ENCODE results near the gene SSPN.

SSPN gene, protein sequence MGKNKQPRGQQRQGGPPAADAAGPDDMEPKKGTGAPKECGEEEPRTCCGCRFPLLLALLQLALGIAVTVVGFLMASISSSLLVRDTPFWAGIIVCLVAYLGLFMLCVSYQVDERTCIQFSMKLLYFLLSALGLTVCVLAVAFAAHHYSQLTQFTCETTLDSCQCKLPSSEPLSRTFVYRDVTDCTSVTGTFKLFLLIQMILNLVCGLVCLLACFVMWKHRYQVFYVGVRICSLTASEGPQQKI

DNA sequence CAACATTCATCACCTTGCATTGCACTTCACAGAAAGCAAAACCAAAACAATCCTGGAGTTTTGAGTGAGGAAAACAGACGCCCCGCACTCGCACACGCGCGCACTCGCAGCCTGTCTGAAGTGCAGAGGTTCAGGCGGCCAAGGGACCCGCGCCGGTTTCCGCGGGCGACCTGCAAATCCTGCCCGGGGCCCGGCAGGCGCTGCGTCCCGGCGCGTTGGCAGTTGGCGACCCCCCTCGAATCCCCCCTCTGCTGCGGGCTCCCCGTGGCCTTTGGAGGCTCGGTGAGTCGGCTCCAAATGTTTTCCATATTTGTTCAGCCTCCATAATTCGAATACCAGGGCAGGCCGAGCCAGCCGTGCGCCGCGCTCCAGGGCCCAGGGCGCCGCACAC lies at the start of gene SSPN:
SSPN (plus strand) TSS at position 324 of the 391 bp plus-strand sequence. CDS start 100 bp downstream, outside the sequence.
- peak; percentile 50 for DNase-seq

DNA sequence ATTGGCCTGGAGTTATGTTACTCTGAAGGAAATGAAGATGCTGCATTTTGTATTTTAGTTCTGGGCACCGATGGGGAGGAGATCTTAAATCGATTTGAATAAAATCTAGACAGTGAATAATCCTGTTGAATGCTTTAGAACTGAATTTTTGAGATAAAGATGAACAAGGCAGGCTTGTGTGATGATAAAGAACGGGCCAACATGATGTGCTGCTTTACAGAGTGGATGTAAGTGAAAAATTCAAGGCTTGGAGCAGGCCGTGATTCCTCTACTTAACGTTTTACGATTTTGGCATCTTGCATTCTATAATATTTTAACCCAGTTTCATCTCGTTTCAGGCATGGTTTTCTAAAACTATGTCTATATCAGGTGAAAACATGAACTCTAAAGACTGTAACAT lies 47.1 kb upstream of the SSPN start:
- no peak for DNase-seq

GRCh38 chr12:26149968-26150500 lies 45.3 kb upstream of the SSPN start:
- DNase-seq: no peak

GRCh38 chr12:26150736-26151450 lies 44.5 kb upstream of the SSPN start:
- DNase-seq: peak; percentile 29

DNA sequence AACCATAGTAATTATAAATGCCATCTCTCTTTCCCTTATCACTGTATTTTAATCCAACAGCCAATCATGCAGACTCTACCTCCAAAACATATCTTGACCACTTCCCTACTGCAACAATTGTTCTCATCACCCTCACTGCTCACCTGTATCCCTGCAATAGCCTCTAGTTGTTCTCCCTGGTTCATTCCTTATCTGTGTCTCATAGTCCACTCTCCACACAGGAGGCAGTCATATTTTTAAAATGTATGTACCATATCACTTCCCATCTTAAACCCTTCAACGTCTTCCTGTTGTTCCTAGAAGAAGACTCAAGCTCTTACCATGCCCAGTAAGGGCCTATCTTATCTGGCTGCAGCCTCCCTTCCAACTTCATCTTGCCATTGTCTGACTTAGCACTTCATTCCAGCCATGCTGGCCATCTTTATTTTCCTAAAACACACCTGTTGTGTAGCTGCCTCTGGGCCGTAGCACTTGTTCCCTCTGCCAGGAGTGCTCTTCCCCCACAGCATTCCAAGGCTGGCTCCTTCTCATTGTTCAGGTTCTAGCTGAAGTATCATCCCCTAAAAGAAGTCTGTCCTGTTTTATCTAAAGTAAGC lies 42.8 kb upstream of the SSPN start:
- DNase-seq: no peak

DNA sequence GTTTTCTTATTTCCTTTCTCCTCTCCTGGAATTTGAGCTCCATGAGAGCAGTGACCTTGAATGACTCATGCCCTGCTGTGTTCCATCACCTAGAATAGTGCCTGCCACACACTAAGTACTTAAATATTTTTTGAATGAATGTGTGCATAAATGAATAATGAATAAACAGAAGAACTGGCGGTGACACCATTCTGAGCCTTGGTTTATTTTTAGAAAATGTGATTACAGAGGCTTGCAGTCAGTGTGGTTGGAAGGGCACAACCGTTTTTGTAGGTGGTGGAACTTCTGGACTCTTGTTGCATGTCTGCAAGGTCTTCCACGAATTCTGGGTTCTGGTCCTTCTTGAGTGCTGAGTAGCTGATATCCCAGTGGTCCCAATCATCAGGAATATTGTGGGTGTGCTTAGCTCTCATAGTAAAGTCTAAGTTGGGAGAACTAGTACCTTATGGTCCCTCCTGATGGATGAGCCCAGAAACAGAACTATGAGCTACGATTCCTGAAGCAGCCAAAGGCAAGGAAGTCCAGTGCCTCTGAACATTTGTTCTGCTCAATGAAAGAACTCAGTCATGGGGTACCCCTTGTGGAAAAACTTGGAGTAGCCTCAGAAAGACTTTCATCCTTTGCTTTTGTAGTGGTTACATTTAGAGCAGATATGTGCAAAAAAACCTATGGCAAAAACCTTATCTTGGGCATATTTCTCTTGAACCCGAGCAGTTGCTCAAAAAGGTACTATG lies 41.8 kb upstream of the SSPN start:
- DNase-seq: no peak

GRCh38 chr12:26156201-26156871 lies 39.0 kb upstream of the SSPN start:
- DNase-seq: no peak

- DNase-seq: no peak
These were observed 38.4 kb upstream of the SSPN start for GRCh38 chr12:26157001-26157400.

DNA sequence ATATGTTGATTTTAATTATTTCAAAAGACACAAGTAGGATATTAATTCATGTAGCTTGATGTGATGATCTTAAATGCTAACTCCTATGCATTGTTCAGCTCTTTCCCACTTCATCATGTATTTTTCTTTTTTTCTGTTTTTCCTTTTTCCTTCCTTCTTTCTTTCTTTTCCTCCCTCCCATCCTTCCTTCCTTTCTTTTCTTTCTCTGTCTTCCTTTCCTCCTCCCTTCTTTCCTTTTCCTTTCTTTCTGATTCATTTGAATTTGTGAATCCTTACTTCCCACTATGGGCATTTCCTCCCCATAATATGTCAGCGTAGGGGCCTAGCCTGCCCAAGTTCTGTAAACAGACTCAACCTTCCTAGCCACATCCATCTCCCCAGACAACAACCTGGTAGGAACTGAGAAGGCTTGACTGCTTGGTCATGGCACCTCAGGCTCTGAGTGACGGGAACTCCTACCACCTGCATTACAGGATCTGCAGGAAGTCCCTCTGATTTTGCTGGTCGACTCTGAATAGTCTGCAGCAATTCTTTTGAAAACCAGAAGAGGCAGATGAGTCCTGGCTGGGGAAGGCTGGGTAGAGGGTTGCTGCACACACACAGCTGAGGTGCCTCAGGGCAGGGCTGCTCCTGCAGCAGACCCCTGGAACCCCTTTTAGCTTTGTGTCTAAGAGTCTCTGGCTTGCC lies 37.2 kb upstream of the SSPN start:
- DNase-seq: no peak

- no peak for DNase-seq
These were observed 33.2 kb upstream of the SSPN start for GRCh38 chr12:26162174-26162573.

DNA sequence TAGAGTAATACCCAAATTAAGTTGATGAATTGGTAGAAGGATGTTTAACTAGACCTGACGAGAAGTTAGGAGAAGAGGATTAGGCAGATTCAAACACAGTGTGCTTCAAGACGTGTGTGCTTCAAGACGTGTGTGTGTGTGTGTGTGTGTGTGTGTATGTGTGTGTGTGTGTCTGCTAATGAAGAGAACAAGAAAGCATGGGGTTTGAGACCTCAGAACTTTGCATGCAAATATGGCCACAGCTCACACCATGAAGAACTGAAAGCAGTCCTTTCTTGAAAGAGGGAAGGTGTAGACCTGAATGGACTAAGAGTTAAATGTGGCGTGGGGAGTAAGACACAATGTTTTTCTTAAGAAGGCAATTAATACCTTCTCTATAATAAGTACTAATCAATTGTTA lies 32.5 kb upstream of the SSPN start:
- no peak for DNase-seq

GRCh38 chr12:26164118-26164517 lies 31.3 kb upstream of the SSPN start:
- DNase-seq: no peak

DNA sequence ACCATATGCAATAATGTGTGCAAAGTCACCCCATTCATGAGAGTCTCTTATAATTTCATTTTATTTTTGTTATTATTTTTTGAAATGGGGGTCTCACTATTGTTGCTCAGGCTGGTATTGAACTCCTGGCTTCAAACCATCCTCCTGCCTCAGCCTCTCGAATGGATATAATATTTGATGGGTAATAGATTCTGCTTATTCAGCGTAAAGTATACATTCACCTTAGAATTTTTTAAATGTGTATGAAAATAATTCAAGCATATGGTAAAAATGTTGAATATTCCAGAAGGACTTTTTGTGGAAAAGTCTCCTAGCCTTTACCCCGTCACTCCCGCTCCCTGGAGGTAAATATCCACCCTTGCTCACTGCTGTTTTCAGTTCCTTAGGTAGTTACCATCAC lies 23.4 kb upstream of the SSPN start:
- DNase-seq: no peak

DNA sequence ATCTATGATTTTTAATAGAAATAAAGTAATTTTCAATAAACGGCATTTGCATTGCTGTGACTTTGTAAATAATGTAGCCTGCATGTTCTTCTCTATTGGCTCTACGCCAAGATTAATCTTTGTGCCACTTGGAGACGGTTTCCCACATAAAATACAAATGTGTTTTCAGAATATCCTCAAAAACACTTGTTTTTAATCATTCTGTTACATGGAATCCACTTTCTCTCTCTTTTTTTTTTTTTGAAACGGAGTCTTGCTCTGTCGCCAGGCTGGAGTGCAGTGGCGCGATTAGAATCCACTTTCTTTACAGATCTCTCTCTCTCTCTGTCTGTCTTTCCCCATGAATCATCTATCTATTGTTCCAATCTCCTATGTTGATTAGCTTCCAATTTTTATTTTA lies 22.8 kb upstream of the SSPN start:
- no peak for DNase-seq

DNA sequence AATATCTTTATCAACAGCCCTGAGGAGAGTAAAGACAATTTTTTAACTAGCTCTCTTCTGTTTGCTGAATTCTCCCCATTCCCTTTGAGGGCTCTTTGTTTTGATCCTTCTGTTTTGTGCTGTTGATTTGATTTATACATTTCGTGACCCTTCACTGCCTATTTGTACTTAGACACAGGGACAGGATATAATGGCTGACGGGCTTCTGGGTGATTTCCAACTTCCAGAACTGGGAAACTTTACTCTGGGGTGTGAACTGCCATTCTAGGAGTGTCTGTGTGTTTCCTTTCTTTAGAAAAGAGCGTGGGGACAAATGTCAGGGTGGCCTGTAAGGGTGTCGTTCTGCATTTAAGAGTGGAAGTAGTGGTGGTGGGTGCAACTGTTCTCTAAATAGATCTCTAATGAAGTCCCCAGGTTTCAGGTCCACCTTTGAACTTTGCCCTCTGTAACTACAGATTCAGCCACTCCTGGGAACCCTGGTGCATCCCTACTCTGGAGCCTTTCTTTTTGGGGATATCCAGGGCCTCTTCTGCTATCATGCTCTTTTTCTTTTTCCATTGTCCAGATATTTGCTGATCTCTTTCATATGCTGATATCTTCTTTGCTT lies 22.3 kb upstream of the SSPN start:
- no peak for DNase-seq

DNA sequence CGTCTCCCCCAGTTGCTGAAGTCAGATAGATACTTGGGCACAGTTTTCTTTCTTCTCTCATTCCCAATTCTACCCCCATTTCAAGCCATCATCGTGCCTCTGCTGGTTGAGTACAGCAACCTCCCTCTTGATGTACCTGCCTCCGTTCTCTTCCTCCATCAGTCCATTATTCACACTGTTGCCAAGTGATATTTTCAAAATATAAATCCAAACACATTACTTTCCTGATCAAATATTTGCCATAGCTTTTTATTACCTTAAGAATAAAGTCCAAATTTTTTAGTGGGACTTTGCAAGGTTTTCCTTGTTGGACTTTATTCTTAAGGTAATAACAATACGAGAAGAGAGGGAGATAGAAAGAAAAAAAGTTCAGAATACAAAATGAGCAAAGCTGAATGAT lies 18.6 kb upstream of the SSPN start:
- no peak for DNase-seq

DNA sequence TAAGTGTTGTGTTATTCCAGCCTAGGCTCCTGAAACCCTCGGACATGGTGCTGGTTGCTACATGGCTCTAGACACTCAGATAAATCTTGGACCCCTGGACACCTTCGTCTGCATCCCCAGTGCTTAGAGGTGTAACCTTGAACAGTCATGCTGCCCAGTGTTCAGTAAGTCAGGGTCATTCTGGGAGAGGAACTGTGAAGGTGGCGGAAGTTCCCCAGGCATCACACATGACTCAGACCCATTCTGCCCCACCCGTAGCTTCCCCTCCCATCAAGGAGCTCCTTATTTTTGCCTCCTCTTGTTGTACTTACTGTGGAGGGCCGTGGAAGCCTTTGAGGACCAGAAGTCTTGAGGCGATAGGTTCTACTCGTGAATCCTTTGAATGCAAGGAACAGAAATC lies 18.1 kb upstream of the SSPN start:
- DNase-seq: no peak

DNA sequence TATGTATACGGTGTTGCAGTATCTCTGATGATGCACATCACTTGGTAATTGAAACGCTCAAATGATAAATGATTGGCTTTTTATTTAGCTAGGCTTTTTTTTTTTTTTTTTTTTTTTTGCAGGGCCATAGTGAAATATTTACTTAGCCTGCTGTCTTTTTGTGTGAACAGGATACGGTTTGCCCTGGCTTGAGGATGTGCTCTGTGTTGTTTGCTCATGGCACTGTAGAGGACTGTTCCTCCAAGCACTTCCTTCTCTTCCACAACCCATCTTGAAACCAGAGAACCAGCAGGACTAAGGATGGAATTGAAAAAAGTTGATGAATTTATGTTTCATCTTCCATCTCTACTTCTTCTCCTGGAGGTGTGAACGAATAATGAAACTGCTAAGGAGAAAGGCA lies 15.5 kb upstream of the SSPN start:
- no peak for DNase-seq

DNA sequence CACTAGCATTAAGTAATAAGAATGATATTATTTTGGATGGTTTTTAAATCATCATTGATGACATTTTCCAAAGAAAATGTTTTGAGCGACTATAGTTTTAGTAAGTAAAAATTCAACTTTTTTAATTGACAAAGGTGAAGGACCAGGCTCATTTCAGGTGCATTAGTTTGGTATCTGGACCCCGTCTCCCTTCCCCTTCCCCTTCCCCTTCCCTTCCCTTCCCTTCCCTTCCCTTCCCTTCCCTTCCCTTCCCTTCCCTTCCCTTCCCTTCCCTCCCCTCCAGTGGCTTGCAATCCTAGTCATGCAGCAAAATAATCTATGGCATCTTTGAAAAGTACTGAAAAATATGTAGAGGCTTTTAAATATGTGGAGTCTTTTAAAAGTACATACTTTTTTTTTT lies 13.0 kb upstream of the SSPN start:
- no peak for DNase-seq

GRCh38 chr12:26185532-26186320 lies 9.6 kb upstream of the SSPN start:
- DNase-seq: no peak
